GM18951 (cell line): ENCODE measurements around the gene ADRA1B.
"Not testable (repeated sequence)": the region's sequence is repeated elsewhere in the genome, so short reads cannot be mapped to it uniquely, and the experiment has no call there.

Experiments
- POLR2A ChIP-seq: IDR thresholded peaks from 4 replicates; pipeline ENCODE4 v1.6.1; 2011; ENCODE audit warnings: mild to moderate bottlenecking; ENCODE audit not compliant: insufficient read length, insufficient read depth; ENCODE audit errors: extremely low read depth
- in situ Hi-C: fragments of 300-500 bp; cut with MboI; formaldehyde crosslinking; loops from one replicate; pipeline ENCODE4 v1.12.0; 2022; ENCODE audit warnings: low sequenced_read_pairs, mixed read lengths, inconsistent platforms; ENCODE audit not compliant: unreplicated experiment

The ADRA1B gene

GRCh38 chr5:159951387-159951786 is 35.1 kb downstream of the ADRA1B start:
- in situ Hi-C loops = no loop called here
- no peak for TF ChIP-seq POLR2A

GRCh38 chr5:159951834-159952233 is 35.6 kb downstream of the ADRA1B start:
- in situ Hi-C loops = no loop called here
- TF ChIP-seq POLR2A = no peak

- in situ Hi-C loops = no loop called here
Observed at GRCh38 chr5:159953609-159954008, 37.3 kb downstream of the ADRA1B start.

GRCh38 chr5:159955056-159955624 is 38.9 kb downstream of the ADRA1B start:
- in situ Hi-C loops = no loop called here
- TF ChIP-seq POLR2A = no peak

More at GRCh38 chr5:159953609-159954008, 37.3 kb downstream of the ADRA1B start:
- no peak for TF ChIP-seq POLR2A

GRCh38 chr5:159956074-159956473 is 39.8 kb downstream of the ADRA1B start:
- in situ Hi-C loops = no loop called here
- no peak for TF ChIP-seq POLR2A

GRCh38 chr5:159961176-159962160 is 45.2 kb downstream of the ADRA1B start:
- TF ChIP-seq POLR2A = no peak
- in situ Hi-C loops = no loop called here

GRCh38 chr5:159962214-159962613 is 45.9 kb downstream of the ADRA1B start:
- in situ Hi-C loops = no loop called here
- TF ChIP-seq POLR2A = no peak

- no peak for TF ChIP-seq POLR2A
- in situ Hi-C loops = no loop called here
Observed at GRCh38 chr5:159963935-159964334, 47.7 kb downstream of the ADRA1B start.

- TF ChIP-seq POLR2A = no peak
- in situ Hi-C loops = no loop called here
Observed at GRCh38 chr5:159965031-159965837, 49.0 kb downstream of the ADRA1B start.

GRCh38 chr5:159965838-159966128 is 49.5 kb downstream of the ADRA1B start:
- in situ Hi-C loops = not testable (repeated sequence)

GRCh38 chr5:159969966-159970365 is 53.7 kb downstream of the ADRA1B start:
- in situ Hi-C loops = no loop called here
- TF ChIP-seq POLR2A = no peak

- no peak for TF ChIP-seq POLR2A
- in situ Hi-C loops = no loop called here
Observed at GRCh38 chr5:159971038-159971437, 54.8 kb downstream of the ADRA1B start.

- TF ChIP-seq POLR2A = no peak
- in situ Hi-C loops = no loop called here
Observed at GRCh38 chr5:159971514-159971913, 55.2 kb downstream of the ADRA1B start.

- TF ChIP-seq POLR2A = no peak
- in situ Hi-C loops = no loop called here
Observed at GRCh38 chr5:159971931-159972461, 55.7 kb downstream of the ADRA1B start.
